IPS DF 6.9 (cell line): Measurements from ENCODE around the gene KDM8.
"Not testable (repeated sequence)": the region's sequence is repeated elsewhere in the genome, so short reads cannot be mapped to it uniquely, and the experiment has no call there.

ENCODE experiments used
- DNase-seq: peaks from one replicate; pipeline ENCODE4 v3.0.0-alpha.2; 2013; ENCODE audit warnings: low read depth, low spot score
- H3K27ac ChIP-seq: one replicate; pipeline ENCODE4 v1.5.1; 2013; ENCODE audit warnings: low read length, control low read depth
- H3K27me3 ChIP-seq: 2 replicates; pipeline ENCODE4 v1.6.1; 2013; ENCODE audit warnings: mild to moderate bottlenecking, low read length; ENCODE audit not compliant: control insufficient read depth, insufficient read depth
- H3K36me3 ChIP-seq: 2 replicates; pipeline ENCODE4 v1.6.1; 2013; ENCODE audit warnings: low read length; ENCODE audit not compliant: control insufficient read depth, insufficient read depth
- H3K4me1 ChIP-seq: 2 replicates; pipeline ENCODE4 v1.6.1; 2013; ENCODE audit warnings: low read length; ENCODE audit not compliant: control insufficient read depth, insufficient read depth
- H3K4me3 ChIP-seq: 2 replicates; pipeline ENCODE4 v1.5.1; 2013; ENCODE audit warnings: mild to moderate bottlenecking, low read length
- H3K9me3 ChIP-seq: 2 replicates; pipeline ENCODE4 v1.6.1; 2013; ENCODE audit warnings: low read length, inconsistent platforms; ENCODE audit not compliant: control insufficient read depth, insufficient read depth
- WGBS: extraction: QIAGEN DNeasy Blood & Tissue Kit; methylation state at CpG from one replicate; pipeline ENCODE4 v1.1.7; 2013; ENCODE audit warnings: mixed read lengths, missing lambda C conversion rate; ENCODE audit not compliant: insufficient read length, insufficient coverage; 5-methylcytosine and 5-hydroxymethylcytosine counted together

Gene KDM8

GRCh38 chr16:27254262-27254811 lies 51.0 kb downstream of the KDM8 start:
- no peaks in the 10 kb centered on the region for H3K4me1 ChIP-seq
- no peaks in the 10 kb centered on the region for H3K9me3 ChIP-seq
- DNase-seq, result no peak
- H3K4me3 ChIP-seq, result no peak overlapping the region
- no peaks in the 10 kb centered on the region for H3K36me3 ChIP-seq
- no peaks in the 10 kb centered on the region for H3K27me3 ChIP-seq
- no peak overlapping the region for H3K27ac ChIP-seq
- WGBS, result no CpG with 5 or more reads among the region's 3 CpGs

GRCh38 chr16:27256861-27257260 lies 53.5 kb downstream of the KDM8 start:
- DNase-seq, result no peak
- WGBS, result no CpG with 5 or more reads among the region's 3 CpGs

GRCh38 chr16:27257271-27257670 lies 53.9 kb downstream of the KDM8 start:
- Histone ChIP-seq H3K4me1 (no peaks in the 10 kb centered on the region), H3K9me3 (no peaks in the 10 kb centered on the region), H3K4me3 (no peak overlapping the region), H3K27ac (no peak overlapping the region), H3K36me3 (no peaks in the 10 kb centered on the region), H3K27me3 (no peaks in the 10 kb centered on the region)
- no CpG with 5 or more reads among the region's 14 CpGs for WGBS
- no peak for DNase-seq

More at GRCh38 chr16:27256861-27257260, 53.5 kb downstream of the KDM8 start:
- no peaks in the 10 kb centered on the region for H3K36me3 ChIP-seq
- no peaks in the 10 kb centered on the region for H3K27me3 ChIP-seq
- no peak overlapping the region for H3K27ac ChIP-seq
- H3K4me1 ChIP-seq, result no peaks in the 10 kb centered on the region
- H3K9me3 ChIP-seq, result no peaks in the 10 kb centered on the region
- H3K4me3 ChIP-seq, result no peak overlapping the region

- Histone ChIP-seq H3K9me3 (no peaks in the 10 kb centered on the region), H3K4me3 (no peak overlapping the region), H3K36me3 (no peaks in the 10 kb centered on the region), H3K4me1 (no peaks in the 10 kb centered on the region), H3K27me3 (no peaks in the 10 kb centered on the region), H3K27ac (no peak overlapping the region)
- no peak for DNase-seq
- no CpG with 5 or more reads among the region's 3 CpGs for WGBS
Observed at GRCh38 chr16:27258241-27258734, 55.0 kb downstream of the KDM8 start.

- no CpG with 5 or more reads among the region's 4 CpGs for WGBS
- Histone ChIP-seq H3K27me3 (no peaks in the 10 kb centered on the region), H3K36me3 (no peaks in the 10 kb centered on the region), H3K27ac (no peak overlapping the region), H3K4me1 (no peaks in the 10 kb centered on the region), H3K9me3 (no peaks in the 10 kb centered on the region), H3K4me3 (no peak overlapping the region)
- DNase-seq, result no peak
Observed at GRCh38 chr16:27259710-27260109, 56.4 kb downstream of the KDM8 start.

- WGBS, result no CpG with 5 or more reads among the region's 2 CpGs
- not testable (repeated sequence) for H3K27me3 ChIP-seq, H3K9me3 ChIP-seq, H3K27ac ChIP-seq, H3K36me3 ChIP-seq, H3K4me3 ChIP-seq, H3K4me1 ChIP-seq, DNase-seq
Observed at GRCh38 chr16:27262904-27263423, 59.6 kb downstream of the KDM8 start.

- H3K4me3 ChIP-seq, result no peak overlapping the region
- H3K27me3 ChIP-seq, result no peaks in the 10 kb centered on the region
- WGBS, result no CpG with 5 or more reads among the region's 6 CpGs
- H3K9me3 ChIP-seq, result no peaks in the 10 kb centered on the region
- no peak for DNase-seq
- no peaks in the 10 kb centered on the region for H3K4me1 ChIP-seq
- no peaks in the 10 kb centered on the region for H3K36me3 ChIP-seq
- H3K27ac ChIP-seq, result no peak overlapping the region
Observed at GRCh38 chr16:27264151-27264550, 60.8 kb downstream of the KDM8 start.

GRCh38 chr16:27265982-27266381 lies 62.7 kb downstream of the KDM8 start:
- no peaks in the 10 kb centered on the region for H3K4me1 ChIP-seq
- no peak overlapping the region for H3K4me3 ChIP-seq
- WGBS, result no CpG with 5 or more reads among the region's 1 CpG
- no peaks in the 10 kb centered on the region for H3K36me3 ChIP-seq
- H3K27ac ChIP-seq, result no peak overlapping the region
- DNase-seq, result no peak
- no peaks in the 10 kb centered on the region for H3K27me3 ChIP-seq
- no peaks in the 10 kb centered on the region for H3K9me3 ChIP-seq

GRCh38 chr16:27267037-27267677 lies 63.8 kb downstream of the KDM8 start:
- Histone ChIP-seq H3K4me3 (no peak overlapping the region), H3K27ac (no peak overlapping the region)

GRCh38 chr16:27268376-27269299 lies 65.3 kb downstream of the KDM8 start, which contains the start of gene NSMCE1:
TSS of gene NSMCE1 (minus strand) at chr16:27268772. CDS start at chr16:27257570, 11,202 bp downstream.
- no CpG with 5 or more reads among the region's 58 CpGs for WGBS
- peak within 1 kb of the TSS; percentile 51; the same call in 1 of the 2 replicates for H3K4me3 ChIP-seq
- no peaks in the 10 kb centered on the region for H3K27me3 ChIP-seq
- no peaks in the 10 kb centered on the region for H3K4me1 ChIP-seq
- no peaks in the 10 kb centered on the region for H3K36me3 ChIP-seq
- no peak within 1 kb of the TSS for H3K27ac ChIP-seq
- H3K9me3 ChIP-seq, result no peaks in the 10 kb centered on the region
- DNase-seq, result peak; percentile 70

More at GRCh38 chr16:27267037-27267677, 63.8 kb downstream of the KDM8 start:
- Histone ChIP-seq H3K4me1 (no peaks in the 10 kb centered on the region), H3K36me3 (no peaks in the 10 kb centered on the region), H3K9me3 (no peaks in the 10 kb centered on the region), H3K27me3 (no peaks in the 10 kb centered on the region)
- WGBS, result 100% methylated on average over 2 of the region's 8 CpGs
- DNase-seq, result no peak
